GM21717 (cell line): Measurements from ENCODE around the gene LHPP.

Experiments
- ATAC-seq: cut with Tn5 transposase; IDR thresholded peaks from one replicate; pipeline ENCODE4 v1.9.1; 2021; ENCODE audit warnings: mild to moderate bottlenecking, moderate library complexity; ENCODE audit not compliant: unreplicated experiment

LHPP gene

GRCh38 chr10:124551097-124551496, 89.5 kb downstream of the LHPP start:
- ATAC-seq, result no peak

GRCh38 chr10:124551755-124552154, 90.1 kb downstream of the LHPP start:
- no peak for ATAC-seq

- no peak for ATAC-seq
Measured at GRCh38 chr10:124552691-124553276, 91.2 kb downstream of the LHPP start.

- ATAC-seq, result no peak
Measured at GRCh38 chr10:124554085-124554858, 92.6 kb downstream of the LHPP start.

GRCh38 chr10:124557167-124557566, 95.5 kb downstream of the LHPP start:
- ATAC-seq, result no peak

GRCh38 chr10:124557648-124558338, 96.2 kb downstream of the LHPP start:
- no peak for ATAC-seq

GRCh38 chr10:124558339-124559321, 97.0 kb downstream of the LHPP start:
- ATAC-seq, result no peak

- ATAC-seq, result no peak
Measured at GRCh38 chr10:124559372-124560132, 97.9 kb downstream of the LHPP start.

- no peak for ATAC-seq
Measured at GRCh38 chr10:124560377-124561105, 98.9 kb downstream of the LHPP start.

GRCh38 chr10:124561206-124561605, 99.6 kb downstream of the LHPP start:
- ATAC-seq, result no peak

GRCh38 chr10:124562425-124563060, 100.9 kb downstream of the LHPP start:
- no peak for ATAC-seq

GRCh38 chr10:124563320-124564040, 101.9 kb downstream of the LHPP start:
- ATAC-seq, result no peak

GRCh38 chr10:124564881-124565280, 103.3 kb downstream of the LHPP start:
- ATAC-seq, result no peak

GRCh38 chr10:124565565-124566221, 104.1 kb downstream of the LHPP start:
- ATAC-seq, result no peak

- no peak for ATAC-seq
Measured at GRCh38 chr10:124566222-124566888, 104.7 kb downstream of the LHPP start.

- ATAC-seq, result no peak
Measured at GRCh38 chr10:124566981-124567835, 105.6 kb downstream of the LHPP start.
